ENCODE data around the gene ZFP36L1.

Gene ZFP36L1

DNA sequence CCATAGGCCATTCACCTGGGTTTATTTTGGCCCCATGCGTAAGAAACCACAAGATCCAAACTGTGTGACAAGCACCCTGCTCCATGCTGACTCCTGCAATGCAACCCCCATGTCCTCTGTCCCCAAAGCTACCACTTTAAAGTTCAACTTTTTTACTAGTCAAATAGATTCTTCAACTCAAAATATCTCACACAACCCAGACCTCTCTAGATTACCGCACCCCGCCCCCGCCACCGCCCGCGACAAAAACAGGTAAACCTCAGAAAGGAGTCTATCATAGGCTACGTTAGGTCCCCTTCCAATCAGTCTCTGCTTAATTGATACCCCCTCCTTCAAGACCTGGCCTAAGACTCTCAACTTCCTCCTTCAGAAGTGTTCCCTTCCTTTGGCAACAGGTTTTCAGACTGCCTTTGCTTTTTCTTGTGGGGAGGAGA is 2.2 kb downstream of the ZFP36L1 start:
- Histone ChIP-seq H3K4me3 (peak overlapping the region; percentile 94), H3K36me3 (ENCODE audit: insufficient read depth, low read length) (peaks cover 49% of the 10 kb centered on the region), H3K9me3 (ENCODE audit: low read depth, low read length) (no peaks in the 10 kb centered on the region), H3K9ac (ENCODE audit: insufficient read length) (peak overlapping the region; percentile 97), H3K27ac (peak overlapping the region; percentile 58; the same call in 1 of the 2 replicates)
- no peak for DNase-seq (ENCODE audit: low read depth, low spot score)
- TF ChIP-seq POLR2AphosphoS5 (IDR thresholded peaks at IDR 0.05; ENCODE audit: borderline replicate concordance, low read depth, low read length) (no peak), EZH2 (IDR thresholded peaks at IDR 0.05) (no peak), FOXP2 (optimal IDR thresholded peaks at IDR 0.05; ENCODE audit: control extremely low read depth, extremely low read length, insufficient read depth) (no peak)

DNA sequence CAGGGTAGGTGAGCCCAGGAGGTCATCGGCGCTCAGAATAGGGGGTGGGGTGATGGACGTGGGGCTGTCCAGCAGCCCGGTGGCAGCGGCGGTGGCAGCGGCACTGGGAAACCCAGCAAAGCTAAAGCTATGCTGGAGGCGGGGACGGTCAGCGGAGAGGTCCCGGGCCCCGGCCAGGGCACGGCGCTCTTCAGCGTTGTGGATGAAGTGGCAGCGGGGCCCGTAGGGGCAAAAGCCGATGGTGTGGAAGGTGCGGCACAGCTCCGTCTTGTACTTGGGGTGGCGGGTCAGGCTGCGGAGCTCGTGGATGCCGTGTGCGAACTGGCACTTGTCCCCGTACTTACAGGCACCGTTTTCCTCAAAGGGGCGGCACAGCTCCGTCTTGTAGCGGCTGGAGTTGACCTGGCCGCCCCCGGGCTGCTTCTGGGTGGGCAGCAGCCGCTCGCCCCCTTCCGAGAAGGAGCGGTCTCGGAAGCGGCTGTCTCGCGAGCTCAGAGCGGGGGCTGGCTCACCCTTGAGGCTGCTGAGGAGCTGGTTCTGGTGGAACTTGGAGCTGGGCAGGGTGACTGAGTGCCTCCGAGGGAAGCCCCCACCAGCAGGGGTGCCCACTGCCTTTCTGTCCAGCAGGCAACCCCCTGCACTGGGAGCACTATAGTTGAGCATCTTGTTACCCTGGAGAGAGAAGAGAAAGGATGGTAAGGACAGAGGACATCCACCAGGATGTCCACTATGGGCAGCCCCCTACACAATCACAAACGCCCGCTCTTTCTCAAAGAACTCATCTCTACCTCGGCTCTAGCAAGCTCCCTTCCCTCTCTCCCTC is 2.8 kb downstream of the ZFP36L1 start:
- H3K4me3 ChIP-seq = peak overlapping the region; percentile 94
- peak overlapping the region; percentile 97 for H3K9ac ChIP-seq (ENCODE audit: insufficient read length)
- peaks cover 49% of the 10 kb centered on the region for H3K36me3 ChIP-seq (ENCODE audit: insufficient read depth, low read length)
- H3K9me3 ChIP-seq (ENCODE audit: low read depth, low read length) = no peaks in the 10 kb centered on the region
- peak overlapping the region; percentile 72 for H3K27ac ChIP-seq
- TF ChIP-seq EZH2 (IDR thresholded peaks at IDR 0.05) (no peak), POLR2AphosphoS5 (IDR thresholded peaks at IDR 0.05; ENCODE audit: borderline replicate concordance, low read depth, low read length) (no peak), FOXP2 (optimal IDR thresholded peaks at IDR 0.05; ENCODE audit: control extremely low read depth, extremely low read length, insufficient read depth) (no peak)
- DNase-seq (ENCODE audit: low read depth, low spot score) = no peak

DNA sequence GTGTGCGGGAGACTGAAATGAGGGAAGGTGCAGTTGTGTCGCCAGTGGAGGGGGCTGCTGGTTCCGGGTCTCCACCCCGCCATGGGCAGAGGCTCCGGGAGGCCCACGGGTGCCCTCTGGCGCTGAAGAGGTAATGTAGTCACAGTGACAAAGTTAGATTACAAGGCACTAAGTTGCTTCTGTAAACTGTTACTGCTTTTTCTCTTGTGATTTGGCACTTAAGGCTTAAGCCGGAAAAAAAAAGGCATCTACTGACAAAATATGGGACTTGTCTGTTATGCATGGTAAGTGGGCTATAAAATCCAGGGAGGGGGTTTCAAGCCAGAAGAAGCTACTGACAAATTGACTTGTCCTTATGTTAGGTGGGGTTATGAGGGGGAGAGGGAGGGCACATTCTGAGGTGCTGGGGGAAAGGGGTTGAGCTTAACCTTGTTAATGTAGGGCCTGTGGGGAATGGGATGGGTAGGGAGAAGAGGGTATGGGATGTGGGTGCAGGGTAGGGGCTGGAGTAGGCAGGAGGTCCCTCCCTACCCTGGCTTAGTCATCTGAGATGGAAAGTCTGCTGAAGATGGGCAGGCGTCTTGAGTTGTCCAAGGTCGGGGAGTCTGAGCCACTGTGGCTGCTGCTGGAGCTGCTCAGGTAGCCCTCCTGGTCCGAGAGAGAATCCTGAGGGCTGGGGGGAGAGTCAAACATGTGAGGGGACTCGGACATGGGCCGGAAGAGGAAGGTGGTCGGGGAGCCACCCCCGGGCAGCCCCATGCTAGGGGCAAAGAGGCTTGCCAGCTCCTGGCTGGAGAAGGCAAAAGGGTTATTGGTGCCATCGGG is 3.7 kb downstream of the ZFP36L1 start:
- Histone ChIP-seq H3K36me3 (ENCODE audit: insufficient read depth, low read length) (peaks cover 49% of the 10 kb centered on the region), H3K27ac (peak overlapping the region; percentile 72), H3K9ac (ENCODE audit: insufficient read length) (peak overlapping the region; percentile 97), H3K9me3 (ENCODE audit: low read depth, low read length) (no peaks in the 10 kb centered on the region), H3K4me3 (peak overlapping the region; percentile 94)
- peak; percentile 51 for DNase-seq (ENCODE audit: low read depth, low spot score)
- TF ChIP-seq POLR2AphosphoS5 (IDR thresholded peaks at IDR 0.05; ENCODE audit: borderline replicate concordance, low read depth, low read length) (no peak), EZH2 (IDR thresholded peaks at IDR 0.05) (no peak), FOXP2 (optimal IDR thresholded peaks at IDR 0.05; ENCODE audit: control extremely low read depth, extremely low read length, insufficient read depth) (no peak)

DNA sequence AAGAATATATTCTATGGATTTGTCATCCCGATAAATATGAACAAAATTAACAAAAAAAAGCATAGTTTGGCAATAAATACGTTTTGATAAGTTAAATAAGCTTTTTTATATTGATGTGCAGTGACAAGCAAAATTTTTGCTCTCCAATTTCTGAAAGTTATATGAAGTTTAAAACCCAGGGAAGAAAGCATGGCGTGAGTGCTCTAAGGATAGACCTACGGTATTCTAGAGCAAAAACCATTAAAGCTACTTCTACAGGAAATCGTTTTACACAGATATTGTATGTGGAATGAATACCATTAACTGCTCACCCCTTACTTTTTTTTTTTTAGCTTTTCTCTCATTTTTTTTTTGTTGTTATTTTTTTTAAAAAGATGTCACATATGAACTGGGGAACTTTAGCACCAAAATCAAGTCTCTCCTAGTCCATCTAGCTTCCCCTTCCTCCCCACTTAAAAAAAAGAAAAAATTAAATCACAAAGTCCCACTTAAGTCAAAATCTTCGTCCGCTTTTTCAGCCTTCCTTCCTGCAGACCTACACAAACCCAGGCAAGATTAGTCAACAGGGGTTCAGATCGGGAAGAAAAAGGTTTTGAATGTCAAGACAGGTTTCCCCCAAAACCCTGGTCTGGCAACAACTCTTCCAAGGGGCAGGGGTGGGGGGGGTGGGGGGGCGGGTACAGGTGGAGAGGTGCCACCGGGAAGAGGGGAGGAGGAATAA is 4.4 kb downstream of the ZFP36L1 start:
- no peak for DNase-seq (ENCODE audit: low read depth, low spot score)
- Histone ChIP-seq H3K36me3 (ENCODE audit: insufficient read depth, low read length) (peaks cover 49% of the 10 kb centered on the region), H3K9ac (ENCODE audit: insufficient read length) (peak overlapping the region; percentile 38), H3K4me3 (peak overlapping the region; percentile 61), H3K9me3 (ENCODE audit: low read depth, low read length) (no peaks in the 10 kb centered on the region), H3K27ac (peak overlapping the region; percentile 74)
- TF ChIP-seq POLR2AphosphoS5 (IDR thresholded peaks at IDR 0.05; ENCODE audit: borderline replicate concordance, low read depth, low read length) = no peak
- no peak for TF ChIP-seq FOXP2 (optimal IDR thresholded peaks at IDR 0.05; ENCODE audit: control extremely low read depth, extremely low read length, insufficient read depth)
- no peak for TF ChIP-seq EZH2 (IDR thresholded peaks at IDR 0.05)

DNA sequence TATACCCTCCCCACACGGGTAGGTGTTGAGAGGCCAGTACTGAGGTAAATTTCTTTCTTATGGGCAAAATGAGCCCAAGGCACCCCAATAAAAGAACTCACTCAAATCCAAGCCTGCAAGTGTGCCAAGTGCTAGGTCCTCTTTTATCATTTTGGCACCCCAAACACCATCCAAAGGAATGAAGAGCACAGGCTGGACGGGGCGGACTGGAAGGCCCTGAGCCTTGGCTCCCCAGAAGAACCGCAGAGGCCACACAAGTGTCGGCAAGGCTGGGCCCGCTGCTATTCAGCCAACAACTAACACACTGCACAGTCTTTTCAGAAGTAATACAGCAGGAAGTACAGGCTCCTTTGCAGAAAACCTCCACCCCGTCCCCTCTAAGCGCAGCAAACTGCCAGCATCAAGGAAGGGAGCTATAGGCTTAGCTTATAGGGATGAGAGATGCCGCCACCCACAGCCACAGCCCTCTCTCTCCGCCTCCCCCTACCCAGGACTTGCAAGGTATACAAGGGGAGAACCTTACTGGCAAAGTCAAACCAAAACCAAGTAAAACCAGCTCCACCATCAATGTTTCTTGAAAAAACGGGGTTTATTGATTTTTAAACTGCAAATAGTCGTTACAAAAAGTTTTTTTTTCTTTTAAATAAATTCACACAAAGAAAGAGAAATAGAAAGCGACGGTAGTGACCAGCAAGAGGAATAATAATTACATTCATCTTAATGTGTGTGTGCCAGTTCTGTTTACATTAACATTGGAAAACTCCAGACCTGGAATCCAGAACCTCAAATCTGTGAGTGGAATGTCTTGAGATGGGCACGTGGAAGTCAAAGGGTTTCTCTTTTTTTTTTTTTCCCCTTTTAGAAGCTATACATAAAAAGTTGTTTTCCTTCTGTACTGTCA is 5.5 kb downstream of the ZFP36L1 start:
- 0 out of 2 replicates have a peak, but pooled peaks have one; percentile 4 for TF ChIP-seq POLR2AphosphoS5 (IDR thresholded peaks at IDR 0.05; ENCODE audit: borderline replicate concordance, low read depth, low read length)
- TF ChIP-seq EZH2 (IDR thresholded peaks at IDR 0.05) = no peak
- no peak for TF ChIP-seq FOXP2 (optimal IDR thresholded peaks at IDR 0.05; ENCODE audit: control extremely low read depth, extremely low read length, insufficient read depth)
- DNase-seq (ENCODE audit: low read depth, low spot score) = no peak
- peaks cover 49% of the 10 kb centered on the region for H3K36me3 ChIP-seq (ENCODE audit: insufficient read depth, low read length)
- H3K4me3 ChIP-seq = no peak overlapping the region
- peak overlapping the region; percentile 76 for H3K27ac ChIP-seq
- no peaks in the 10 kb centered on the region for H3K9me3 ChIP-seq (ENCODE audit: low read depth, low read length)
- no peak overlapping the region for H3K9ac ChIP-seq (ENCODE audit: insufficient read length)

DNA sequence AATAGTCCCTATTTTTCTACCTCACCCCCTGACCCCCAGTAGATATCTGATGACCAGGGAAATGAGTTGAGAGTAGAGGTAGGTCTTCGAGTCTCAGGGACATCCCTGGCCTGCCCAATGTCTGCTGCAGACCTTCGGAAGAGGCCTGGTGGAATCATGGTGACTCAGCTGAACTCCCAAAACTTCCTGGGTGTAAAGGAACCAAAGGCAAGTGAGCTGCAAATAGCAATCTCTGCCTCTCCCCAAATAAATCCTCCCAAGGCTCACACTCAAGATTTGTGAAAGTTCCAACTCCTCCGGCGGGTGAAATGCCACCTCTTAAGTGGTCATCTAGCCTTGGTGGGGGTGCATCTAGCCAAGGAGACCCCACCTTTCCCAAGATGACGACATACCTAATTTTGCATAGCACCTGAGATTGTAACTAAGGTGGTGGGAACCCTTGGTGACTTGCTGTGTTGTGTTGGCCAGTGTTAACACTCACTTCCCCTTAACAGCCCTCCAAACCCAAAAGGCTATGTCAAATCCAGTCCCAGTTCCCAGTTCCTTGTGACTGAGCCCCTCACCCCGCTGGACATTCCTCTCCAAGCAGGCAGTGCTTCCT is 6.3 kb downstream of the ZFP36L1 start:
- Histone ChIP-seq H3K9me3 (ENCODE audit: low read depth, low read length) (no peaks in the 10 kb centered on the region), H3K4me3 (no peak overlapping the region), H3K27ac (peak overlapping the region; percentile 76), H3K36me3 (ENCODE audit: insufficient read depth, low read length) (peaks cover 48% of the 10 kb centered on the region), H3K9ac (ENCODE audit: insufficient read length) (no peak overlapping the region)
- TF ChIP-seq EZH2 (IDR thresholded peaks at IDR 0.05) = no peak
- TF ChIP-seq POLR2AphosphoS5 (IDR thresholded peaks at IDR 0.05; ENCODE audit: borderline replicate concordance, low read depth, low read length) = 0 out of 2 replicates have a peak, but pooled peaks have one; percentile 28
- no peak for DNase-seq (ENCODE audit: low read depth, low spot score)

Measured in SK-N-MC (cell line).